Lower leg skin (tissue), 4 donors: Measurements from ENCODE around the gene DOC2A. TPM values are rescaled to one million over a fixed set of nuclear protein-coding genes. Genes with fewer than 3 reads are reported as not detected.

ENCODE experiments used
- DNase-seq, 2 donors: peaks; one replicate each; pipeline ENCODE4 v3.0.0-alpha.2; 2019; ENCODE audit warnings: low spot score in 2 of 2
- H3K4me3 ChIP-seq: fragments of 200-600 bp; sonication (generic); 2 replicates; pipeline ENCODE4 v1.5.1; 2017; ENCODE audit warnings: mild to moderate bottlenecking, low read depth; ENCODE audit not compliant: poor library complexity, severe bottlenecking
- CTCF ChIP-seq, 3 donors: fragments of 450-650 bp; IDR thresholded peaks; one replicate each; pipeline ENCODE4 v1.5.1; 2016; ENCODE audit warnings: antibody characterized with exemption in 3 of 3, mild to moderate bottlenecking in 3 of 3, moderate library complexity in 2 of 3
- POLR2A ChIP-seq, 2 donors: fragments of 450-650 bp; IDR thresholded peaks; one replicate each; pipeline ENCODE4 v1.6.1; 2016 to 2017; ENCODE audit warnings: antibody characterized with exemption in 2 of 2, mild to moderate bottlenecking in 1 of 2, moderate library complexity in 1 of 2
- WGBS, 2 donors: methylation state at CpG; one replicate each; pipeline ENCODE4 v1.1.5; 2018; 5-methylcytosine and 5-hydroxymethylcytosine counted together
- intact Hi-C: fragments of 100-400 bp; cut with DNase I; formaldehyde crosslinking; loops from one replicate; pipeline ENCODE4 v1.15.0; 2023; ENCODE audit warnings: low total_unique reads
- total RNA-seq, 4 donors: library from RNA; depleted of rRNA; stranded (reverse); fragments of >200 nt; gene quantifications; one replicate each; pipeline ENCODE4 v1.1.0, GENCODE V29; 2016

The DOC2A gene
- total RNA-seq, 4 donors from 2014 or later: 0.21 to 2.6 (median 0.69) TPM; not detected in 1

- 80 to 81% methylated on average over 8 of the region's 8 CpGs for WGBS, 2 donors
- no peak for TF ChIP-seq POLR2A (IDR thresholded peaks at IDR 0.05)
- TF ChIP-seq CTCF (IDR thresholded peaks at IDR 0.05): no peak
- no peak overlapping the region for H3K4me3 ChIP-seq
- peak in 1 of 2 donors; percentile 32 for DNase-seq
- intact Hi-C loops: no loop called here
Measured at GRCh38 chr16:29971304-29971703, 39.5 kb downstream of the DOC2A start.

- TF ChIP-seq CTCF (IDR thresholded peaks at IDR 0.05) (no peak), POLR2A (IDR thresholded peaks at IDR 0.05) (no peak)
- WGBS, 2 donors: 93 to 98% methylated on average over 4 of the region's 4 CpGs
Measured at GRCh38 chr16:29968205-29968604, 42.6 kb downstream of the DOC2A start.

GRCh38 chr16:29963021-29963743, 47.6 kb downstream of the DOC2A start:
- WGBS, 2 donors: 78 to 84% methylated on average over 14 of the region's 14 CpGs
- no peak for TF ChIP-seq POLR2A (IDR thresholded peaks at IDR 0.05)
- no peak for TF ChIP-seq CTCF (IDR thresholded peaks at IDR 0.05)
- peak in 1 of 2 donors; percentile 83 for DNase-seq
- intact Hi-C loops: loop anchor here (5.0 kb wide), 1 partner anchor 99 kb away; no protein-coding TSS in a partner anchor
- no peak overlapping the region for H3K4me3 ChIP-seq

More at GRCh38 chr16:29968205-29968604, 42.6 kb downstream of the DOC2A start:
- no peak overlapping the region for H3K4me3 ChIP-seq
- peak in 1 of 2 donors; percentile 15 for DNase-seq
- intact Hi-C loops: no loop called here

GRCh38 chr16:29962344-29962994, 48.4 kb downstream of the DOC2A start:
- TF ChIP-seq CTCF (IDR thresholded peaks at IDR 0.05) (no peak), POLR2A (IDR thresholded peaks at IDR 0.05) (no peak)
- intact Hi-C loops: loop anchor here (5.0 kb wide), 1 partner anchor 100 kb away; no protein-coding TSS in a partner anchor
- peak in 1 of 2 donors; percentile 68 for DNase-seq
- H3K4me3 ChIP-seq: peak overlapping the region; percentile 28
- WGBS, 2 donors: 2 to 3% methylated on average over 18 of the region's 18 CpGs

GRCh38 chr16:29961479-29962343, 49.1 kb downstream of the DOC2A start, which contains the start of gene TMEM219:
Gene TMEM219, plus strand, starts transcription at chr16:29962079. Its CDS starts 1,065 bp downstream, at chr16:29963144.
- DNase-seq: peak; percentile 84 to 97
- peak within 1 kb of the TSS; percentile 28 for H3K4me3 ChIP-seq
- intact Hi-C loops: loop anchor here (5.0 kb wide), 1 partner anchor 101 kb away; no protein-coding TSS in a partner anchor
- 1% methylated on average over 53 to 57 of the region's 75 CpGs for WGBS, 2 donors
- TF ChIP-seq CTCF (IDR thresholded peaks at IDR 0.05): no peak
- TF ChIP-seq POLR2A (IDR thresholded peaks at IDR 0.05): no peak
